ENCODE results near the gene ATXN2.
"Not testable (repeated sequence)": the region's sequence is repeated elsewhere in the genome, so short reads cannot be mapped to it uniquely, and the experiment has no call there.

The ATXN2 gene

GRCh38 chr12:111597831-111598636 is 1.1 kb downstream of the ATXN2 start:
- peak; percentile 4 for DNase-seq

- peak; percentile 10 for DNase-seq
Measured at GRCh38 chr12:111596985-111597830, 1.9 kb downstream of the ATXN2 start.

- not testable (repeated sequence) for DNase-seq
Measured at GRCh38 chr12:111595341-111595835, 3.7 kb downstream of the ATXN2 start.

DNA sequence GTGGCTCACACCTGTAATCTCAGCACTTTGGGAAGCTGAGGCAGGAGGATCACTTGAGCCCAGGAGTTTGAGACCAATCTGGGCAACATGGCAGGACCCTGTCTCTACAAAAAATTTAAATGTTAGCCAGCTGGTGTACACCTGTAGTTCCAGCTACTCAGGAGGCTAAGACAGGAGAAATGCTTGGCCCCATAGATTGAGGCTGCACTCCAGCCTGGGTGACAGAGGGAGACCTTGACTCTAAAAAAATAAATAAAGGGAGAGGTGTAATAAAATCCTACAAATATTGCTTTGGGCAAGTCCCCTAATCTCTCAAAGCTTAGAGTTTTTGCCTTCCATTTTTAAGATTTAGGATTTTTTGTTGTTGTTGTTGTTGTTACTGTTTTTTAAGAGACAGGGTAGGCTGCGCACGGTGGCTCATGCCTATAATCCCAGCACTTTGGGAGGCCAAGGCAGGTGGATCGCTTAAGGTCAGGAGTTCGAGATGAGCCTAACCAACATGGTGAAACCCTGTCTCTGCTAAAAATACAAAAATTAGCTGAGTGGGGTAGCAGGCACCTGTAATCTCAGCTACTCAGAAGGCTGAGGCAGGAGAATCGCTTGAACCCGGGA is 7.6 kb downstream of the ATXN2 start:
- not testable (repeated sequence) for DNase-seq

DNA sequence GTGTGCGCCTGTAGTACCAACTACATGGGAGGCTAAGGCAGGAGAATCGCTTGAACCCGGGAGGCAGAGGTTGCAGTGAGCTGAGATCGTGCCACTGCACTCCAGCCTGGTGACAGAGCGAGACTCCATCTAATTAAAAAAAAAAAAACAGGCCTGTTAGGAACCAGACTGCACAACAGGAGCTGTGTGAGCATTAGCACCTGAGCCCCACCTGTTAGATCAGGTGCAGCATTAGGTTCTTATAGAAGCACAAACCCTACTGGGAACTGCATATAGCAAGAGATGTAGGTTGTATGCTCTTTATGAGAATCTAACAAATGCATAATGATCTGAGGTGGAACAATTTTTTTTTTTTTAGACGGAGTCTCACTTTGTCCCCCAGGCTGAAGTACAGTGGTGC is 8.6 kb downstream of the ATXN2 start:
- no peak for DNase-seq

DNA sequence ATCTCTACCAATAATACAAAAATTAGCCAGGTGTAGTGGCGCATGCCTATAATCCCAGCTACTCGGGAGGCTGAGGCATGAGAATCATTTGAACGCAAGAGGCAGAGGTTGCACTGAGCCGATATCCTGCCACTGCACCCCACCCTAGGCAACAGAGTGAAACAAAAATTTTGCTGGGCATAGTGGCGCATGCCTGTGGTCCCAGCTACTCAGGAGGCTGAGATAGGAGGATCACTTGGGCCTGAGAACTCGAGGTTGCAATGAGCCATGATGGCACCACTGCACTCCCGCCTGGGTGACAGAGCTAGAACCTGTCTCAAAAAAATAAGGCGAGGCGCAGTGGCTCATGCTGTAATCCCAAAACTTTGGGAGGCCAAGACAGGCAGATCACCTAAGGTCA is 9.5 kb downstream of the ATXN2 start:
- no peak for DNase-seq

DNA sequence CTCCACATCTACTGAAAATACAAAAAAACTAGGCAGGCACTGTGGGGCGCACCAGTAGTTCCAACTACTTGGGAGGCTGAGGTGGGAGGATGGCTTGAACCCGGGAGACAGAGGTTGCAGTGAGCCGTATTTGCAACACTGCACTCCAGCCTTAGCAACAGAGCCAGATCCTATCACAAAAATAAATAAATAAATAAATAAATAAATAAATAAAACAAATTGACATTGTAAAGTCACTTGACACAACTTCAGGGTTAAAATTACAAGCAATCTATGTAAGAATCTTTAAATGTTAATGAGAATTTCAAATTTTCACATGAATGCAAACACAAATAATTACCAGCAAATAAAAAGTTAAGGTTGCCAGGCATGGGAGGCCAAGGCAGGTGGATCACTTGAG is 11.1 kb downstream of the ATXN2 start:
- DNase-seq = no peak

DNA sequence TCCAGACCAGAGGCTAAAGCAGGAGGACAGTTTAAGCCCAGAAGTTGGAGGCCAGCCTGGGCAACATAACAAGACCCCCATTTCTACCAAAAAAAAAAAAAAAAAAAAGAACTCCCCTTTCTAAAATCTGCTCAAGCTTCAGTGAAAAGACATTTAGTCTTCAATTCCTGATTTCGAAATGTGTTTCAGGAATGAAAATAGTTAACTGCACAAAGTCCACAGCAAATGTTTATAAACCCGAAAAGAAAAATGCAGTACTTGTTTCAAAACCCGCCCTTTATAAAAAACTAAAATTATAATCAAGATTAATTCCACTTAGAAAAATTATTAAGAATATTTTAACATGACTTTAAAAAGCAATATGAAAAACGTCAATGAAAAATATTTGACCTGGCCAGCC is 12.1 kb downstream of the ATXN2 start:
- no peak for DNase-seq

DNA sequence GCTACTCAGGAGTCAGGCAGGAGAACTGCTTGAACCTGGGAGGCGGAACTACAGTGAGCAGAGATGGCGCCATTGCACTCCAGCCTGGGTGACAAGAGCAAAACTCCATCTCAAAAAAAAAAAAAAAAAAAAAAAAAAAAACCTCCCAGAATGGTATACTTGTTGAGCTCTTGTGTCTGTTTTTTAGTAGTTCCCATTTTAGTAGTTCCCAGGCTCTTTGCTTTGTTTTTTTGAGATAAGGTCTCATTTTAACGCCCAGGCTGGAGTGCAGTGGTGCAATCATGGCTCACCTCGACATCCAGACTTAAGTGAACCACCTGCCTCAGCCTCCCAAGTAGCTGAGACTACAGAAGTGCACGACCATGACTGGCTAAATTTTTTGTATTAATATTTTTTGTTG is 13.4 kb downstream of the ATXN2 start:
- no peak for DNase-seq

- no peak for DNase-seq
Measured at GRCh38 chr12:111584959-111585358, 14.2 kb downstream of the ATXN2 start.

DNA sequence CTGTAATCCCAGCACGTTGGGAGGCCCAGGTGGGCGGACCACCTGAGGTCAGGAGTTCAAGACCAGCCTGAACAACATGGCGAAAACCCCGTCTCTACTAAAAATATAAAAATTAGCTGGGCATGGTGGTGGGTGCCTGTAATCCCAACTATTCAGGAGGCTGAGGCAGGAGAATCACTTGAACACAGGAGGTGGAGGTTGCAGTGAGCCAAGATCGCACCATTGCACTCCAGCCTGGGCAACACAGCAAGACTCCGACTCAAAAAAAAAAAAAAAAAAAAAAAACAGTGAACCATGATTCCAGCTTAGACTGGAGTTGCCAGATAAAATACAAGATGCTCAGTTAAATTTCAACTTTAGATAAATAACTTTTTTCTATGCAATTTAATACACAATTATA is 15.6 kb downstream of the ATXN2 start:
- not testable (repeated sequence) for DNase-seq

DNA sequence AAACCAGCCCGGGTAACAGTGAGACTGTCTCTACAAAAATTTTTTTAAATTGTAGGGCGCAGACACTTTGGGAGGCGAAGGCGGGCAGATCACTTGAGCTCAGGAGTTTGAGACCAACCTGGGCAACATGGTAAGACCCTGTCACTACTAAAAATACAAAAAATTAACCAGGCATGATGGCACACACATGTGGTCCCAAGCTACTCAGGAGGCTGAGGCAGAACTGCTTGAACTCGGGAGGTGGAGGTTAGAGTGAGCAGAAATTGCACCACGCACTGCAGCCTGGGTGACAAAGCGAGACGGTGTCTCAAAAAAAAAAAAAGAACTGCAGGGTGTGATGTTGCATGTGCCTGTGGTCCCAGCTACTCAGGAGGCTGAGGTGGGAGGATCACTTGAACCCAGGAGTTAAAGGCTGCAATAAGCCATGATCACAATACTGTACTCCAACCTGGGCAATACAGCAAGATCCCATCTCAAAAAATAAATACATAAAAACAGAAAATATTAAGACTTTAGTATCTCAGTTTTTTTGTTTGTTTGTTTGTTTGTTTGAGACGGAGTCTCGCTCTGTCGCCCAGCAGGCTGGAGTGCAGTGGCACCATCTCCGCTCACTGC is 16.9 kb downstream of the ATXN2 start:
- no peak for DNase-seq

- DNase-seq = no peak
Measured at GRCh38 chr12:111581434-111582132, 17.5 kb downstream of the ATXN2 start.

GRCh38 chr12:111580737-111581136 is 18.4 kb downstream of the ATXN2 start:
- DNase-seq = no peak

- no peak for DNase-seq
Measured at GRCh38 chr12:111580119-111580425, 19.0 kb downstream of the ATXN2 start.

GRCh38 chr12:111578971-111579340 is 20.2 kb downstream of the ATXN2 start:
- no peak for DNase-seq

DNA sequence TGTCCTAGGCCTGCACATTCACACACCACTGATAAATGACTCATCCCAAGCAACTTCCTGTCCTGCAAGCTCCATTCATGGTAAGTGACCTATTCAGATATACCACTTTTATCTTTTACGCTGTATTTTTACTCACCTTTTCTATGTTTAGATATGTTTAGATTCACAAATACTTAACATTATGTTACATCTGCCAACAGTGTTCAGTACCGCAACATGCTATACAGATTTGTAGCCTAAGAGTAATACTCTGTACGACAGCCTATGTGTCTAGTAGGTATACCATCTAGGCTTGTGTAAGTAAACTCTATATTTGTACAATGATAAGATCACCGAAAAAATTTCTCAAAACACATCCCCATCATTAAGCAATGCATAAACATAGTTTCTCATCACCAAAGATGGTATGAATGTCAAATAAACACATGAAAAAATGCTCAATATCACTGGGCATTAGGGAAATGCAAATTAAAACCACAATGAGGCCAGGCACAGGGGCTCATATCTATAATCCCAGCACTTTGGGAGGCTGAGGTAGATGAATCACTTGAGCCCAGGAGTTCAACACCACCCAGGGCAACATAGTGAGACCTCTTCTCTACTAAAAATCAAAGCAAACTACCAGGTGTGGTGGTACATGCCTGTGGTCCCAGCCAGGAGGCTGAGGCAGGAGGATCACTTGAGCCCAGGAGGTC is 20.7 kb downstream of the ATXN2 start:
- DNase-seq = no peak

DNA sequence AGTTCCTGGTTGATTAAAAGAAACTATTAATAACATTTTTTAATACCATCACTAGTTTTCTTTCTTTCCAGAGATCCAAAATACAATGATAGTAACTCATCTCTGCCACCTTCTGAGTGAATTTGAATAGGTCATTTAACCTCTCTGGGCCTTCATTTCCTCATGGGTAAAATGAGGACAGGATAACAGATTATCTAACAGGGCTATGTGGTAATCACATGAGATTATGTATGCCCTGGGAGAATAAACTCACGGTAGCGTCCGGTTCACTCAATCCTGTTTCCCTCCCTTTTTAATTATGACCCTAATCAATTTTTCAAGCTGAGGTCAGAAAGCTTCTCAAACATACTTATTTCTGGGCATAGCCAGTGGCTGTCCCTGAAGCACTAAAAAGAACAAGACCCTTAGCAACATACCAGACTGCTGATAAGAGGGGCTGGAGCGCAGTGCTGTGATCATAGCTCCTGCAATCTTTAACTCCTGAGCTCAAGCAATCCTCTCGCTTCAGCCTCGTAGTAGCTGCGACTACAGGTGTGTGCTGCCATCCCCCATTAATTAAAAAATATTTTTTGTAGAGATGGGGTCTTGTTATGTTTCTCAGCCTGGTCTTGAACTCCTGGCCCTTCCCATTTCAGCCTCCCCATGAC is 24.2 kb downstream of the ATXN2 start:
- DNase-seq = no peak

DNA sequence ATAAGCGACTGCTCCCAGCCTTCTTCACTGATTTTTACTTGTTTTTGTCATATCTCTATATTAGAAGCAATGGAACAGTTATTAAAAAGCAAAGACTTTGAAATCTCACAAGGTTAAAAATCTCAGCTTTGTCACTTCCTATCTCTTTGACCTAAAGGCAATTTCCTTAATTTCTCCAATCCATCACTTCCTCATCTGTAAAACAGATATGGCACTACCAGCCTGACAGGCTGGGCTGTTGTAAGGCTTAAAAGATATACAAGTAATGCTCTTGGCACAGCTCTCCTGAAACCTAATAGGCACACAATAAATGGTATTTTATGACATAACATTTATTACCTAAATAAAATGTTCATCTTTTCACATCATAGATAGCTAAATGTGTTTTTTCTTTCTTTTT is 25.6 kb downstream of the ATXN2 start:
- DNase-seq = no peak

DNA sequence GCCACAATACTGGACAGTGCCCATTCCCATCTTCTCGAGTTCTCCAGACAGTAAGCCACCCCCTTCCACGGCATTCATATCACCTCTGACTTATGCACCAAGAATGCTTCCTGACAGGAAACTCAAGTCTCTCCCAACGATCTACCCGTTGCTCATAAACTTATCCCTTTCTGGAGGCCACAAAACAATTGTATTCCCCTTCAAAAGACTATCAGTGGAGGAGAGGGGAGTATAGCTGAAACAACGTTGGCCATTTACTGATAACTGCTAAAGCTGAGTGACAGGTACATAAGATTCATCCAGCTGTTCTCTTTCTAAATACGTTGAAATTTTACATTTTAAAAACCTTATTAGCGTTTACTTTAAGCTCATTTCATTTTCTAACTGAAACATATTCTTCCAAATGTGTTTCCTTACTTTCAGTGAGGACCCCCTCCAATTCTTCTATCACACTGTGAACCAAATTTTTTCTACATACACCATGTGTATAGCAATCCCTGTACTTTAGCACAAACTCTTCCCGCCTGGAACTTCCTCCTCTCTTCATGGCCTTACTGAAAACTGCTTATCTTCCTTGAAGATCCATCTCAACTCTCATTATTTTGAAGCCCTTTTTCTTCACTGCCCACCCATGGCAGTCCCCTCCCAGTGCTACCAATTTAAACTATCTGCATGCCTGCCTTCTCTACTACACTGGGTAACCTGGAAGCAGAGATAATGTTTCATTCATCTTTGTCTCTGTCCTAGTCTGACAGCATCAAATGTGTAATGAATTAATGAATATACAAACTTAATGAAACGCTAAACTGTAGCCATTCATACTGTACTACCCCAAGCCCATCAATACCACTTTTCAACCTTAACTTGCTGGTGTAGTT is 28.8 kb downstream of the ATXN2 start:
- no peak for DNase-seq

Measured in CD4-positive, alpha-beta T cell treated with Interferon gamma for 1 hour (primary cell).